CD1c-positive myeloid dendritic cell (primary cell): ENCODE data around the gene SLC25A39.
"Not testable (repeated sequence)": the region's sequence is repeated elsewhere in the genome, so short reads cannot be mapped to it uniquely, and the experiment has no call there.

ENCODE experiments used
- DNase-seq: peaks from one replicate; pipeline ENCODE4 v3.0.0-alpha.2; 2016; ENCODE audit errors: extremely low spot score

The SLC25A39 gene

GRCh38 chr17:44335564-44335963 lies 10.9 kb upstream of the SLC25A39 start:
- DNase-seq, result peak; percentile 40

GRCh38 chr17:44334727-44335126 lies 10.1 kb upstream of the SLC25A39 start:
- DNase-seq, result peak; percentile 52

GRCh38 chr17:44334315-44334714 lies 9.7 kb upstream of the SLC25A39 start:
- no peak for DNase-seq

GRCh38 chr17:44333371-44333770 lies 8.7 kb upstream of the SLC25A39 start:
- DNase-seq, result peak; percentile 78

- peak; percentile 94 for DNase-seq
Measured at GRCh38 chr17:44331249-44331760, 6.7 kb upstream of the SLC25A39 start.

- DNase-seq, result not testable (repeated sequence)
Measured at GRCh38 chr17:44330263-44330662, 5.6 kb upstream of the SLC25A39 start.

GRCh38 chr17:44329516-44329915 lies 4.9 kb upstream of the SLC25A39 start:
- not testable (repeated sequence) for DNase-seq

- DNase-seq, result no peak
Measured at GRCh38 chr17:44327715-44328449, 3.3 kb upstream of the SLC25A39 start.

GRCh38 chr17:44326861-44327444 lies 2.3 kb upstream of the SLC25A39 start:
- peak; percentile 97 for DNase-seq

- DNase-seq, result no peak
Measured at GRCh38 chr17:44324092-44324570, 492 bp downstream of the SLC25A39 start.

- DNase-seq, result no peak
Measured at GRCh38 chr17:44323359-44324091, 1.1 kb downstream of the SLC25A39 start.

- no peak for DNase-seq
Measured at GRCh38 chr17:44322236-44322895, 2.3 kb downstream of the SLC25A39 start.

GRCh38 chr17:44321246-44322120 lies 3.1 kb downstream of the SLC25A39 start:
- DNase-seq, result no peak

- DNase-seq, result no peak
Measured at GRCh38 chr17:44320066-44320465, 4.6 kb downstream of the SLC25A39 start.

GRCh38 chr17:44318077-44318892 lies 6.3 kb downstream of the SLC25A39 start:
- DNase-seq, result no peak

GRCh38 chr17:44317545-44317944 lies 7.1 kb downstream of the SLC25A39 start:
- no peak for DNase-seq

GRCh38 chr17:44315760-44316731 lies 8.6 kb downstream of the SLC25A39 start:
- no peak for DNase-seq

- peak; percentile 44 for DNase-seq
Measured at GRCh38 chr17:44314869-44315661, 9.6 kb downstream of the SLC25A39 start.
